ENCODE data around the gene FGF2.

Gene FGF2

GRCh38 chr4:122912810-122913575 is 86.4 kb downstream of the FGF2 start:
- FAIRE-seq (no peak), DNase-seq (ENCODE audit: insufficient read length, low spot score) (no peak)
- TF ChIP-seq CTCF (IDR thresholded peaks at IDR 0.05; ENCODE audit: insufficient read depth, missing control alignments) = no peak

- DNase-seq (ENCODE audit: insufficient read length, low spot score) (no peak), FAIRE-seq (no peak)
- peak; percentile 61 for TF ChIP-seq CTCF (IDR thresholded peaks at IDR 0.05; ENCODE audit: insufficient read depth, missing control alignments)
Measured at GRCh38 chr4:122914292-122914904, 87.8 kb downstream of the FGF2 start.

- no peak for TF ChIP-seq CTCF (IDR thresholded peaks at IDR 0.05; ENCODE audit: insufficient read depth, missing control alignments)
- FAIRE-seq = no peak
- DNase-seq (ENCODE audit: insufficient read length, low spot score) = no peak
Measured at GRCh38 chr4:122914938-122915337, 88.3 kb downstream of the FGF2 start.

GRCh38 chr4:122917731-122918130 is 91.1 kb downstream of the FGF2 start:
- DNase-seq (ENCODE audit: insufficient read length, low spot score) (no peak), FAIRE-seq (no peak)
- TF ChIP-seq CTCF (IDR thresholded peaks at IDR 0.05; ENCODE audit: insufficient read depth, missing control alignments) = no peak

- DNase-seq (ENCODE audit: insufficient read length, low spot score) (no peak), FAIRE-seq (no peak)
- no peak for TF ChIP-seq CTCF (IDR thresholded peaks at IDR 0.05; ENCODE audit: insufficient read depth, missing control alignments)
Measured at GRCh38 chr4:122920473-122920872, 93.8 kb downstream of the FGF2 start.

GRCh38 chr4:122921300-122921699 is 94.7 kb downstream of the FGF2 start:
- no peak for TF ChIP-seq CTCF (IDR thresholded peaks at IDR 0.05; ENCODE audit: insufficient read depth, missing control alignments)

More at GRCh38 chr4:122921300-122921699, 94.7 kb downstream of the FGF2 start:
- FAIRE-seq (no peak), DNase-seq (ENCODE audit: insufficient read length, low spot score) (no peak)

Measured in D721Med (cell line).